DMS 273 treated with DMSO at 0.1 percent for 48 hours (cell line): ENCODE data around the gene ANKRD2.
A peak's percentile ranks its signal among the peaks of the same experiment; 100 is the strongest.
"Not testable (repeated sequence)": the region's sequence is repeated elsewhere in the genome, so short reads cannot be mapped to it uniquely, and the experiment has no call there.

Source experiments
- DNase-seq: peaks from one replicate; lab custom pipeline; 2025; lab: John Stamatoyannopoulos, UW

The ANKRD2 gene

GRCh38 chr10:97546456-97547270, 25.9 kb upstream of the ANKRD2 start:
- DNase-seq: no peak

GRCh38 chr10:97547271-97547600, 25.3 kb upstream of the ANKRD2 start:
- DNase-seq: no peak

GRCh38 chr10:97547962-97548361, 24.6 kb upstream of the ANKRD2 start:
- no peak for DNase-seq

GRCh38 chr10:97548828-97549455, 23.6 kb upstream of the ANKRD2 start:
- DNase-seq: no peak

- DNase-seq: peak; percentile 42
These were observed 22.8 kb upstream of the ANKRD2 start for GRCh38 chr10:97549587-97550322.

GRCh38 chr10:97550336-97551149, 22.0 kb upstream of the ANKRD2 start:
- no peak for DNase-seq

- no peak for DNase-seq
These were observed 21.3 kb upstream of the ANKRD2 start for GRCh38 chr10:97551271-97551670.

- DNase-seq: no peak
These were observed 19.0 kb upstream of the ANKRD2 start for GRCh38 chr10:97553575-97554031.

- DNase-seq: not testable (repeated sequence)
These were observed 18.2 kb upstream of the ANKRD2 start for GRCh38 chr10:97554336-97554735.

GRCh38 chr10:97555541-97555940, 17.0 kb upstream of the ANKRD2 start:
- not testable (repeated sequence) for DNase-seq

GRCh38 chr10:97560731-97561381, 11.7 kb upstream of the ANKRD2 start:
- DNase-seq: not testable (repeated sequence)

- DNase-seq: not testable (repeated sequence)
These were observed 11.0 kb upstream of the ANKRD2 start for GRCh38 chr10:97561386-97562077.

GRCh38 chr10:97562329-97562728, 10.2 kb upstream of the ANKRD2 start:
- not testable (repeated sequence) for DNase-seq

GRCh38 chr10:97563337-97563736, 9.2 kb upstream of the ANKRD2 start:
- no peak for DNase-seq

- no peak for DNase-seq
These were observed 7.8 kb upstream of the ANKRD2 start for GRCh38 chr10:97564776-97565175.

GRCh38 chr10:97566336-97566996, 6.1 kb upstream of the ANKRD2 start:
- no peak for DNase-seq

- no peak for DNase-seq
These were observed 4.7 kb upstream of the ANKRD2 start for GRCh38 chr10:97567891-97568290.

GRCh38 chr10:97570146-97570788, 2.3 kb upstream of the ANKRD2 start:
- no peak for DNase-seq

GRCh38 chr10:97570789-97571471, 1.6 kb upstream of the ANKRD2 start:
- peak; percentile 60 for DNase-seq
